H1 (cell line): ENCODE measurements around the gene ZHX3. TPM values are rescaled to one million over a fixed set of nuclear protein-coding genes. Genes with fewer than 3 reads are reported as not detected.

Experiments
- EGR1 ChIP-seq: IDR thresholded peaks from 2 replicates; pipeline ENCODE4 v1.6.1; 2011; ENCODE audit warnings: low read depth, low read length, borderline replicate concordance
- FOSL1 ChIP-seq: IDR thresholded peaks from 2 replicates; pipeline ENCODE4 v1.6.1; 2011; ENCODE audit warnings: mild to moderate bottlenecking, low read depth, low read length, moderate library complexity; ENCODE audit not compliant: insufficient read depth
- MAFK ChIP-seq: IDR thresholded peaks from 2 replicates; pipeline ENCODE4 v1.6.1; 2012; ENCODE audit warnings: low read depth, mild to moderate bottlenecking, improper control_type of control experiment, low read length
- MAX ChIP-seq: IDR thresholded peaks from 2 replicates; pipeline ENCODE4 v1.6.1; 2012; ENCODE audit warnings: inconsistent platforms
- RXRA ChIP-seq: IDR thresholded peaks from 2 replicates; pipeline ENCODE4 v1.6.1; 2011; ENCODE audit warnings: low read depth, mild to moderate bottlenecking, low read length, moderate library complexity; ENCODE audit not compliant: insufficient read depth
- SRF ChIP-seq: IDR thresholded peaks from 2 replicates; pipeline ENCODE4 v1.6.1; 2011; ENCODE audit warnings: mild to moderate bottlenecking, low read depth, low read length, moderate library complexity
- TAF1 ChIP-seq: IDR thresholded peaks from 2 replicates; pipeline ENCODE4 v1.6.1; 2011; ENCODE audit warnings: mild to moderate bottlenecking, low read depth, low read length
- TAF7 ChIP-seq: optimal IDR thresholded peaks from 2 replicates; pipeline ENCODE3; 2011; ENCODE audit warnings: low read depth, mild to moderate bottlenecking, inconsistent platforms, low read length, moderate library complexity, borderline replicate concordance
- polyA plus RNA-seq, 7 experiments: library from polyadenylated mRNA; depleted of rRNA in 3 of 7; stranded (reverse) in 5 of 7; unstranded in 2 of 7; fragments of >200 nt in 5 of 7; fragments of 200-250 nt in 2 of 7; gene quantifications; 1 replicate in 5 of 7; 2 replicates in 1 of 7; 4 replicates in 1 of 7; pipeline versions ENCODE4 v1.2.1 to v1.2.3, GENCODE V29; 2011 to 2013; ENCODE audit warnings: missing spikeins in 2 of 7, mixed read lengths in 2 of 7
- total RNA-seq: library from RNA; stranded (reverse); fragmentation: NEBNext Ultra II Directional; extraction: Animal tissue kit (Norgen Biotek cat#: 25700); gene quantifications from 2 replicates; pipeline ENCODE4 v1.2.1, GENCODE V29; 2021
- TF ChIP-seq, protein P1 (sequence below): IDR thresholded peaks from 2 replicates; pipeline ENCODE4 v1.6.1; 2012; ENCODE audit warnings: low read length, inconsistent platforms

The ZHX3 gene
- total and polyA plus RNA-seq, 2 of the 8 experiments (the other 6 are each of a cell fraction or from before 2014, with no cell fraction given): 1.00 to 7.8 TPM

DNA sequence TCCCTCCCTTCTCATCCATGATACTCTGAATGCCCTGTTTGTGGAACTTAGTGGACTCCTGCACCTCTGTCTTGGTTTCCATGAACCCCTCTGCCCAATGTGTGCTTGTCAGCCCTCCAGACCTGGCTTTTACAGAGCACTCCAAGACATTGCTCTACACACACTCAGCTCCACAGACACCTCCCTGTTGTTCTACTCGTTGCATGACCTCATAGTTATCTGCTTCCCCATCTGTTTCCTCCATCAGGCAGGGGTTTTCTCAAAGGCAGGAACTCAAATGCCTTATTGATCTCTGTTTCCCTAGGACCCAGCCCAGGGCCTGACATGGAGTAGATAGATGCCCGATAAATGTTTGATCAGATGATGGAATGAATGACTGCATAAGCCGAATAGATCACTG lies 166.9 kb downstream of the ZHX3 start (continued):
- TF ChIP-seq SRF: no peak
- no peak for TF ChIP-seq EGR1
- no peak for TF ChIP-seq TAF7
- no peak for TF ChIP-seq MAFK
- no peak for TF ChIP-seq RXRA
- no peak for TF ChIP-seq FOSL1
- no peak for TF ChIP-seq TAF1
- TF ChIP-seq, protein P1, sequence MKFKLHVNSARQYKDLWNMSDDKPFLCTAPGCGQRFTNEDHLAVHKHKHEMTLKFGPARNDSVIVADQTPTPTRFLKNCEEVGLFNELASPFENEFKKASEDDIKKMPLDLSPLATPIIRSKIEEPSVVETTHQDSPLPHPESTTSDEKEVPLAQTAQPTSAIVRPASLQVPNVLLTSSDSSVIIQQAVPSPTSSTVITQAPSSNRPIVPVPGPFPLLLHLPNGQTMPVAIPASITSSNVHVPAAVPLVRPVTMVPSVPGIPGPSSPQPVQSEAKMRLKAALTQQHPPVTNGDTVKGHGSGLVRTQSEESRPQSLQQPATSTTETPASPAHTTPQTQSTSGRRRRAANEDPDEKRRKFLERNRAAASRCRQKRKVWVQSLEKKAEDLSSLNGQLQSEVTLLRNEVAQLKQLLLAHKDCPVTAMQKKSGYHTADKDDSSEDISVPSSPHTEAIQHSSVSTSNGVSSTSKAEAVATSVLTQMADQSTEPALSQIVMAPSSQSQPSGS: no peak
- no peak for TF ChIP-seq MAX
